ENCODE measurements around the gene CEP131.

CEP131 gene

GRCh38 chr17:81221371-81221841, 1.4 kb downstream of the CEP131 start:
- no peak for DNase-seq

- no peak for DNase-seq
Measured at GRCh38 chr17:81219476-81220180, 3.1 kb downstream of the CEP131 start.

DNA sequence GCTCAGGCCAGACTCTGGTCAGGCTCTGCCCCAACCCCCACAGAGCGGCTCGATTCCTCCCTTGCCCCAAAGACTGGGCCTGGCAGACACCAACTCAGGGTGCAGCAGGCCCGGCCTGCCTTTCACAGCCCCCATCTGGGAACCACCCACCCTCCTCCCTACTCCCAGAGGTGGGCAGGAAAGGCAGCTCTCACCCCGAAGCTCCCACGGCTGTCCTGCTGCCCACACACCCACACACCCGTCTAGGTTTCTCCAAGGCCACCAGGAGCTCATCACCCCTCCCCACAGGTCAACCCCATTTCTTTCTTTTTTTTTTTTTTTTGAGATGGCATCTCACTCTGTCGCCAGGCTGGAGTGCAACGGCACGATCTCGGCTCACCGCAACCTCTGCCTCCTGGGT, 3.8 kb downstream of the CEP131 start:
- DNase-seq = no peak

DNA sequence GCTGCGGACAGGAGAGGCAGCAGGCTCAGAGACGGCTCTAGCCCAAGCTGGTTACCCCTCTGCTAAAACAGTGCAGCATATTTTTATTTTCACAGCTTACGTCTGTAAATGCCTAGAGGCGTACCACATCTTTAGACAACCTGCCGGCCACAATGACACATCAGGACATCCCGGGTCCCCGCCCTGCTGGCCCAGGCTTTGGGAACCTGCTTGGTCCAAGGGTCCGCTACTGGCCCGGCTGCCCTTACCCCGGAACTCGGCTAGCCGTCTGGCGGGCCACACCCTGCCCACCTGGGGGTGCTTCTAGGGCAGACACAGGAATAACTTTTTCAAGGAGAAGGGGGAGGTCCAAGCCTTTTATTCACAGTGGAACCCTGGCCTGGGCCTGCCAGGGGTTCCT, 4.3 kb downstream of the CEP131 start:
- DNase-seq = no peak

DNA sequence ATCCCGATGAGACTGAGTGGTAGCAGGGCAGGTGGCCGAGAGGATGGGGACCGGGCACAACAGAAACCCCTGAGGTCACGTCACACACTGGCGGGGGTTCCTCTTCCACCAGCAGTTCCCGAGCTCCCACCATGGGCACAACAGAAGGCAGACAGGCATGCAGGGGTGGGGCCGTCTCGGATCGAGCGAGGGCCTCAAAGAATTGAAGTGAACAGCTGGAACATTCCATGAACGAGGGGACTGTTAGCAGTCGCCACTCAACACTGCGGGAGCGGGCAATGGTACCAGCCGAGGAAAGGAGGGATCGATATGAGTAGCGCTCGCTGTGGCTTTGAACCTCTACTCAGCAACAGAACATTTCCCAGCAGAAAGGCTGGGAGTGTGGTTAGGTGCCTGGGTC, 5.3 kb downstream of the CEP131 start:
- no peak for DNase-seq

GRCh38 chr17:81213978-81214377, 8.8 kb downstream of the CEP131 start:
- DNase-seq = no peak

- no peak for DNase-seq
Measured at GRCh38 chr17:81212365-81212764, 10.4 kb downstream of the CEP131 start.

- peak; percentile 47 to 58 (median 55) for DNase-seq
Measured at GRCh38 chr17:81210868-81211267, 11.9 kb downstream of the CEP131 start.

- DNase-seq = no peak
Measured at GRCh38 chr17:81210466-81210865, 12.3 kb downstream of the CEP131 start.

GRCh38 chr17:81209141-81209540, 13.6 kb downstream of the CEP131 start:
- no peak for DNase-seq

GRCh38 chr17:81208651-81209050, 14.1 kb downstream of the CEP131 start:
- DNase-seq = no peak

DNA sequence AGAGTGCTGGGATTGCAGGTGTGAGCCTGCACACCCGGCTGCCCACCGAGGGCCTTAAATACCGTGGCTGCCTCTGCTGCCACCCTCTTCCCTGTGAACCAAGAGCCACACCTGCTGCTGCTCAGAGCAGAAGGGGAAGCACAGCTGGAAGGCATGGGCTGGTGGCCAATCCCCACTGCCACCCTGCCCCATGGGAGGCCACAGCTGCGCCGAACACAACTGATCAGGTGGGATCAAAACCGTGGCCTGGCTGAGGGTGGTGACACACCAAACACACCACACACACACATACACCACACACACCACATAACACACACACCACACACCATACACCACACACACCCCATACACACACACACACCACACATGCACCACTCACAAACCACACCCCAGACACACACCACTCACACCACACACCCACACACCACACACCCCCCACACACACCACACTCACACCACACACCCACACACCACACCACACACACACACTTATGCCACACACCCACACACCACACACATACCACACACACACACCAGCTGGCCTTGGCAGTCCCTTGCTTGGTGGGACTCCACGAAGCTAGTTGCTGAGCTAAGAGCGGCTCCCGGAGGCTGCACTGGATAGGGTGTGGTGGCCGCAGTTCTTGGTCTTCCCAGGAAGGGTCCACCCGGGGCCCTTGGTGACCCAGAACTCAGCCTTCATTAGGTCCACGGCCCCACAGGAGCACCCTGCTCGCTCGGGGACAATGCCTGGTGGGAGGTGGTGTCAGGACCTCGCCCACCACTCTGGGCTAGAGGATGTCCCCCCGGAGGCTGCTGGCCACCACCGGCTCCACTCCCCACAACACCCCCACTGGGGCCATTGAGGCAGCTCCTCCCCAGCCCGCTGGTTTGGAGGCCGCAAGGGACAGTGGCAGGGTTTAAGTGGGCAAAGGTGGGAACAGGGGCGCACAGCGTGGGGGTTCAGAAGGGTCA, 14.9 kb downstream of the CEP131 start:
- no peak for DNase-seq

DNA sequence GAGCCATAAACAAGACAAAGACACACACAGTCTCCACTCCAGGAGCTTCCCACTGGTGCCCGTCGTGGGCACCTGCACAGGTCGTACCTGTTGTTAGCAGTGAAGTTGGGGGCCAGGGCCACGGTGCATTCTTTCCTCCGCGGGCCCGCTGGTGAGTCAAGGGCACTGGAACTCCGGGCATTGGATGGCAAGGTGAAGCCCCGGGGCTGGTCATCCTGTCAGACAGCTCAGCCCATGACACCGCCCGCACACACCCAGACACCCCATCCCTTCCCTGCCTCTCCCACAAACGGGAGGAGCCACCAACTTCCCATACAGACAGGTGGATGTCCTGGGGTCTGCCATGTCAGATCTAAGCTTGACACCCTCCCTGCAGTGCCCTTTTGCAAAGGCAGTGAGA, 16.1 kb downstream of the CEP131 start:
- no peak for DNase-seq

DNA sequence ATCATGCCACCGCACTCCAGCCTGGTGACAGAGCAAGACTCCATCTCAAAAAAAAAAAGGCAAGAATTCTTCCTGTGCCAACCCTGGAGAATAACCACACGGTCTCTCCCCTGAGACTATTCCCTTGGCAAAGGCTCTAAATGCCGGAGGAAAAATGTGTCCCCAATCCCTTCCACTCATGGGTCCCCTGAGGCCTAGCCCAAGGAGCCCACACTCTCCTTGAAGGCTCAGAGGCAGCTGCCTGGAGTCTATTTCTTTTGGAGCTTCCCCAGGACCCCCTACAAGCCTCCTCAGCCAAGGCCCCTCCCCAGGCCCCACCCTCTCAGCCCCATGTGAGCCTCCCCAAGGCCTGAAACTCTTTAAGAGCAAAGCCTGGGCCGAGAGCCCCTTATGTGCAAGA, 16.6 kb downstream of the CEP131 start:
- DNase-seq = no peak

GRCh38 chr17:81204578-81204977, 18.2 kb downstream of the CEP131 start:
- DNase-seq = no peak

- no peak for DNase-seq
Measured at GRCh38 chr17:81203136-81203535, 19.6 kb downstream of the CEP131 start.

GRCh38 chr17:81202318-81202717, 20.4 kb downstream of the CEP131 start:
- no peak for DNase-seq

- DNase-seq = peak; percentile 86 to 92 (median 89)
Measured at GRCh38 chr17:81200695-81201580, 21.8 kb downstream of the CEP131 start.

GRCh38 chr17:81200201-81200600, 22.6 kb downstream of the CEP131 start:
- DNase-seq = no peak

GRCh38 chr17:81199482-81199830, 23.3 kb downstream of the CEP131 start:
- no peak for DNase-seq

DNA sequence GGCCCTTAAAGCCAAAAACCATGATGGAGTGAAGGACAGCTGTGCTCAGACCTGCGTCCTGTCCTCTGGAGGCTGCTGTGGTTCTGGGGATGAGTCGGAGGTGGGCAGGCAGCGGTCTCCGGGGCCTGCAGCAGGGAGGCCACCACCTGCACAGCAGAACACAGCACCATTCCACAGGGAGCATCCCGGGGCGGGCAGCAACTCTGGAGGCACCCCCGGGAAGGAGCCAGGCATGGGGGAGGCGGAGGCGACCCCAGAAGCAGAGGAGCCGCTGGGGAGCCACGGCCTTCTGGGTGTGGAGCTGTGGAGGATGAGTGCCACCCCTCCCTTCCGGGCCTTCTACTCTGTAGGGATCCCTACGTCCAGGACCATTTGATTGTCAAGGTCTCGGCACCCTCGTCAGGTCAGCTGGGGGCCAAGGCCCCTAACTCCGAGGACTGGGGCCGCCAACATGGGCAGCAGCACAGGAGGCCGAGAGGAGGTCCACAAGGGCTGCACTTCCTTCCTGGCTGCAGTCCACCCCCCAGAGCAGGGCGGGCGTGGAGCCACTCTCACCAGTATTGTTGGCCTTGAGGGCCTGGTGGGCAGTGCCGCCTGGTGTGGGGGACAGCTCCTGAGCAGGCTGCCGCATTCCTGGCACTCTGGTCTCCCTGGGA, 23.8 kb downstream of the CEP131 start:
- no peak for DNase-seq

DNA sequence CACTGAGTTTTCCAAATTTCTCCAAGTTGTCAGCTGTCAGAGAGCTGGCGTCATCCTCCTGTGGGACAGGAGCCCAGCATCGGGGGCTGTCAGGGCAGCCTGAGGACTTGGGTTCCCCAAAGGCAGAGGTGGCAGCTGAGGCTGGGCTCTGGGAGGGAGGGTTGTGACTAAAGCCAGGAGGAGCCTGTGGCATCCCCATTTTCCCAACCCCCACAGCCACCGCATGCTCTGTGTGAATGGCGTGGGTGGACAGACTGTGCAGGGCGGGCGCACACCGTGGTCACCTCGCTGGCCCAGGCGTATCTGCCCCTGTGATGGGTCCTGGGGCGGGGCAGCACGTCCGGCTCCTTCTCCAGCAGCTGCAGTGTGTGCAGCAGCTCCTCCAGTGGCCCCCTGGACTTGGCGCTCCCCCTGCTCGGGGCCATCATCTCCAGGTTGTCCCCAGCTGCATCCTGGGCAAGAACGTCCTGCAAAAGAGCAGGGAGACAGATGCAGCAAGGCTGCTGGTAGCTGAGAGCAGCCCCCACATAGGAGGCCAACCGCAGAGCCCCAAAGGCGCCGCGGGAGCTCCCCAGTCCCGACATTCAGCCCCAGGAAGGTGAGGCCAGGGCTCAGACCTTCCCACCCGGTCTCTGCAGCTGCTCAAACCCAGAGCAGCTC, 24.8 kb downstream of the CEP131 start:
- DNase-seq = no peak

All from suppressor macrophage treated with lipopolysaccharide for 1 hour (primary cell).